HCT116 (cell line): Measurements from ENCODE around the gene IGFBP7. TPM values are rescaled to one million over a fixed set of nuclear protein-coding genes. Genes with fewer than 3 reads are reported as not detected.

ENCODE experiments used
- ATAC-seq: fragments of 200-7000 bp; cut with Tn5 transposase; 2 replicates; pipeline ENCODE4 v1.9.1; 2020; ENCODE audit warnings: mild to moderate bottlenecking, moderate library complexity
- BruUV-seq: library from RNA; stranded (reverse); fragments of 400-500 nt; replicated peaks from 2 replicates; lab custom pipeline; 2021; lab: Mats Ljungman, UMichigan
- CTCF ChIA-PET: fragments of 300-600 bp; sonication (Branson Sonifier 250); formaldehyde crosslinking; loops from one replicate; lab custom pipeline; 2021; ENCODE audit warnings: antibody characterized with exemption; lab: Charles Lee
- POLR2A ChIA-PET: fragments of 300-600, 350-600 bp; sonication (Branson Sonifier 250); formaldehyde crosslinking; loops from one replicate; lab custom pipeline; 2021; ENCODE audit warnings: antibody characterized with exemption; lab: Charles Lee
- RAD21 ChIA-PET, 2 experiments: fragments of 300-600 bp; sonication (Branson Sonifier 250); formaldehyde crosslinking; loops; one replicate each; lab custom pipeline; 2023; ENCODE audit warnings: low total read pairs in 2 of 2; ENCODE audit not compliant: uncharacterized antibody in 2 of 2, unreplicated experiment in 2 of 2, low non-redundant PET in 1 of 2; lab: Charles Lee
- DNase-seq: peaks from one replicate; pipeline ENCODE4 v3.0.0-alpha.2; 2010; ENCODE audit warnings: low read depth, low spot score
- H2AFZ ChIP-seq: fragments of 200-600 bp; shearing (Covaris generic), sonication (generic); 2 replicates; pipeline ENCODE4 v1.6.1; 2017; ENCODE audit warnings: low read depth, mixed run types, mixed read lengths, antibody characterized with exemption, low read length; ENCODE audit not compliant: poor library complexity, severe bottlenecking
- H3K27ac ChIP-seq: 2 replicates; pipeline ENCODE4 v1.5.1; 2012; ENCODE audit warnings: low read depth, low read length
- H3K27me3 ChIP-seq: fragments of 200-600 bp; sonication (generic); 2 replicates; pipeline ENCODE4 v1.6.1; 2016; ENCODE audit warnings: mixed run types, low read length, mixed read lengths; ENCODE audit not compliant: insufficient read depth
- H3K36me3 ChIP-seq, 2 experiments: fragments of 200-500 bp in 1 of 2; fragments of 200-600 bp in 1 of 2; sonication (Bioruptor generic) in 1 of 2; sonication (generic) in 1 of 2; 2 replicates each; pipeline versions ENCODE4 v1.5.1 to v1.6.1; 2014 to 2016; ENCODE audit warnings: low read length in 2 of 2, inconsistent platforms in 1 of 2, mixed read lengths in 1 of 2, mixed run types in 1 of 2; ENCODE audit not compliant: insufficient read depth in 2 of 2, control insufficient read depth in 1 of 2
- H3K4me1 ChIP-seq, 2 experiments: fragments of 200-600 bp in 1 of 2; sonication (generic) in 1 of 2; 2 replicates each; pipeline versions ENCODE4 v1.5.1 to v1.6.1; 2012 to 2017; ENCODE audit warnings: low read length in 2 of 2, inconsistent platforms in 1 of 2, mild to moderate bottlenecking in 1 of 2, mixed read lengths in 1 of 2, mixed run types in 1 of 2, moderate library complexity in 1 of 2; ENCODE audit not compliant: insufficient read depth in 2 of 2, control insufficient read depth in 1 of 2
- H3K4me2 ChIP-seq: fragments of 200-600 bp; sonication (generic); 2 replicates; pipeline ENCODE4 v1.6.1; 2017; ENCODE audit warnings: mixed run types, low read length, mixed read lengths
- H3K4me3 ChIP-seq, 2 experiments: fragments of 200-600 bp in 1 of 2; sonication (generic) in 1 of 2; replicated peaks in 1 of 2; 2 replicates each; pipeline ENCODE4 v1.5.1; 2011 to 2016; ENCODE audit warnings: low read length in 2 of 2, control low read depth in 1 of 2, low read depth in 1 of 2, mild to moderate bottlenecking in 1 of 2, mixed read lengths in 1 of 2, mixed run types in 1 of 2
- H3K79me2 ChIP-seq: fragments of 200-600 bp; sonication (generic); 2 replicates; pipeline ENCODE4 v1.6.1; 2017; ENCODE audit warnings: mild to moderate bottlenecking, mixed run types, low read length, moderate library complexity, mixed read lengths; ENCODE audit not compliant: insufficient read depth
- H3K9ac ChIP-seq: fragments of 200-600 bp; sonication (generic); 2 replicates; pipeline ENCODE4 v1.6.1; 2016; ENCODE audit warnings: low read length, mixed read lengths
- H3K9me2 ChIP-seq: fragments of 200-600 bp; sonication (generic), shearing (Covaris generic); 2 replicates; pipeline ENCODE4 v1.6.1; 2017; ENCODE audit warnings: mixed run types, mild to moderate bottlenecking, moderate library complexity; ENCODE audit not compliant: insufficient read depth
- H3K9me3 ChIP-seq, 2 experiments: fragments of 200-500 bp in 1 of 2; fragments of 200-600 bp in 1 of 2; sonication (Bioruptor generic) in 1 of 2; sonication (generic) in 1 of 2; 2 replicates each; pipeline ENCODE4 v1.6.1; 2014 to 2017; ENCODE audit warnings: low read length in 2 of 2, mixed read lengths in 2 of 2, inconsistent platforms in 1 of 2, low read depth in 1 of 2, mild to moderate bottlenecking in 1 of 2, mixed run types in 1 of 2, moderate library complexity in 1 of 2; ENCODE audit not compliant: control insufficient read depth in 1 of 2, insufficient read depth in 1 of 2
- H4K20me1 ChIP-seq: fragments of 200-600 bp; sonication (generic), shearing (Covaris generic); 2 replicates; pipeline ENCODE4 v1.6.1; 2017; ENCODE audit warnings: mixed run types, mild to moderate bottlenecking, moderate library complexity; ENCODE audit not compliant: insufficient read depth
- ATF3 ChIP-seq: IDR thresholded peaks from 2 replicates; pipeline ENCODE4 v1.6.1; 2012
- MAX ChIP-seq: IDR thresholded peaks from 2 replicates; pipeline ENCODE4 v1.6.1; 2012
- POLR2AphosphoS5 ChIP-seq: IDR thresholded peaks from 2 replicates; pipeline ENCODE4 v1.6.1; 2011; ENCODE audit warnings: mild to moderate bottlenecking, low read depth, low read length, moderate library complexity
- SIN3A ChIP-seq: IDR thresholded peaks from 2 replicates; pipeline ENCODE4 v1.6.1; 2012; ENCODE audit warnings: low read depth
- TCF7L2 ChIP-seq: IDR thresholded peaks from 2 replicates; pipeline ENCODE4 v1.7.0; 2011; ENCODE audit warnings: borderline replicate concordance, inconsistent platforms; ENCODE audit not compliant: insufficient read depth, insufficient read length; ENCODE audit errors: extremely low read depth
- ZBTB33 ChIP-seq: IDR thresholded peaks from 2 replicates; pipeline ENCODE4 v1.6.1; 2011; ENCODE audit warnings: mild to moderate bottlenecking, low read length, moderate library complexity; ENCODE audit not compliant: insufficient replicate concordance; ENCODE audit errors: extremely low read depth
- intact Hi-C: fragments of 100-400 bp; cut with micrococcal nuclease; formaldehyde crosslinking; loops from 2 replicates; pipeline ENCODE4 v1.10.0; 2022
- total RNA-seq: library from RNA; stranded (reverse); gene quantifications from one replicate; pipeline ENCODE4 v1.2.1, GENCODE V29; 2021; ENCODE audit not compliant: unreplicated experiment

IGFBP7 gene
- total RNA-seq, 1 experiment from 2014 or later: 0.91 TPM

- RAD21 ChIA-PET: no interaction called here
- Histone ChIP-seq H3K9me2 (no peaks in the 10 kb centered on the region), H2AFZ (no peak overlapping the region), H3K9ac (no peak overlapping the region), H3K4me2 (no peak overlapping the region), H3K4me1 (no peaks in the 10 kb centered on the region), H4K20me1 (no peaks in the 10 kb centered on the region), H3K79me2 (no peaks in the 10 kb centered on the region), H3K27me3 (peaks cover 7% of the 10 kb centered on the region; the same call in 1 of the 2 replicates), H3K9me3 (no peaks in the 10 kb centered on the region), H3K36me3 (no peaks in the 10 kb centered on the region), H3K27ac (no peak overlapping the region), H3K4me3 (no peak overlapping the region)
- ATAC-seq: no peak
- TF ChIP-seq ATF3 (no peak), SIN3A (no peak), MAX (no peak), POLR2AphosphoS5 (no peak), TCF7L2 (no peak), ZBTB33 (no peak)
- POLR2A ChIA-PET: no interaction called here
- DNase-seq: no peak
- BruUV-seq: no TSS peak
- CTCF ChIA-PET: no interaction called here
- intact Hi-C loops: no loop called here
These were observed 65.9 kb downstream of the IGFBP7 start for GRCh38 chr4:57044279-57044678.
